Progenitor cell of endocrine pancreas (in vitro differentiated cells): ENCODE data around the gene GCN1. TPM values are rescaled to one million over a fixed set of nuclear protein-coding genes. Genes with fewer than 3 reads are reported as not detected.

ENCODE experiments used
- DNase-seq: peaks from one replicate; pipeline ENCODE4 v3.0.0; 2021; ENCODE audit warnings: low spot score; ENCODE audit not compliant: unreplicated experiment
- H3K27ac Mint-ChIP-seq: 2 replicates; pipeline ENCODE4 v1.8.0; 2021; ENCODE audit warnings: mild to moderate bottlenecking, moderate library complexity, mixed read lengths
- H3K27me3 Mint-ChIP-seq: 2 replicates; pipeline ENCODE4 v1.8.0; 2021; ENCODE audit warnings: mixed read lengths
- H3K36me3 Mint-ChIP-seq: 2 replicates; pipeline ENCODE4 v1.8.0; 2022; ENCODE audit warnings: mixed read lengths; ENCODE audit not compliant: insufficient read depth
- H3K4me1 Mint-ChIP-seq: 2 replicates; pipeline ENCODE4 v1.8.0; 2021; ENCODE audit warnings: low read depth, mixed read lengths
- H3K4me3 Mint-ChIP-seq: 2 replicates; pipeline ENCODE4 v1.8.0; 2021; ENCODE audit warnings: low read depth, mild to moderate bottlenecking, moderate library complexity, mixed read lengths
- H3K9me3 Mint-ChIP-seq: 2 replicates; pipeline ENCODE4 v1.8.0; 2021; ENCODE audit warnings: low read depth, mixed read lengths
- total RNA-seq: library from RNA; stranded (reverse); gene quantifications from 2 replicates; pipeline ENCODE4 v1.2.1, GENCODE V29; 2021
- TF ChIP-seq, protein P1 (sequence below): fragments of 200-600 bp; sonication (generic); IDR thresholded peaks from one replicate; pipeline ENCODE4 v1.5.0; 2021; ENCODE audit warnings: antibody characterized with exemption, mild to moderate bottlenecking; ENCODE audit not compliant: unreplicated experiment

Gene GCN1
- total RNA-seq, 1 donor from 2014 or later, result 117 TPM

DNA sequence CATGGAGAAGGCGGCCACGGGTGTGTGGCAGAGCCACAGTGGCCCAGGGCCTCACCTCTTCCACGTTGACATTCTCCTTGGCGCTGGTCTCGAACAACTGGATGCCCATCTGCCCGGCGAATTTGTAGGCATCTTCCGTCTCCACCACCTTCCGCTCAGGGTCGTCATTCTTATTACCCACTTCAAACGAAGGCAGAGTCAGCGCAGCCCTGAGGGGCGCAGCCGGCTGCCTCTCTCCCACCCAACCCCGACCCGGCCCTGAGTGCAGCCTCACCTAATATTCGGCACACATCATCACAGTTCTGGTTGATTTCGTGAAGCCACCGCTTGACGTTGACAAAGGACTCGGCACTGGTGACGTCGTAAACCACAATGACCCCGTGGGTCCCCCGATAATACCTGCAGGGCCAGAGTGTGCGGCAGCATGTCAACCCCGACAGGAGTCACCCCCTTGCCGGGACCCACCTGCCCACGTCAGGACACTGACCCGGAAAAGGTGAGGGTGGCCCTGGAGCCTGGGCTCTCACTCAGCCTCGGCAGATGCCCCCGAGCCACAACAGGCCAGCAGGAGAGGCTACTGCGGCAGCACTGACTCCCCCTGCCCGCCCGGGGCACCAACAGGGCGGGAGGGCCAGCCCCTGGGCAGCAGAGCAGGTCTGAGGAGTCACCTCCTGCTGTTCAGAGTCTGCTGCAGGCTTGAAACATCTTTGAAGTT is 95.6 kb downstream of the GCN1 start:
- Mint-ChIP-seq H3K9me3 (no peaks in the 10 kb centered on the region), H3K4me1 (no peaks in the 10 kb centered on the region), H3K36me3 (peaks cover 2% of the 10 kb centered on the region), H3K27ac (no peak overlapping the region), H3K4me3 (no peak overlapping the region), H3K27me3 (no peaks in the 10 kb centered on the region)
- TF ChIP-seq, protein P1, sequence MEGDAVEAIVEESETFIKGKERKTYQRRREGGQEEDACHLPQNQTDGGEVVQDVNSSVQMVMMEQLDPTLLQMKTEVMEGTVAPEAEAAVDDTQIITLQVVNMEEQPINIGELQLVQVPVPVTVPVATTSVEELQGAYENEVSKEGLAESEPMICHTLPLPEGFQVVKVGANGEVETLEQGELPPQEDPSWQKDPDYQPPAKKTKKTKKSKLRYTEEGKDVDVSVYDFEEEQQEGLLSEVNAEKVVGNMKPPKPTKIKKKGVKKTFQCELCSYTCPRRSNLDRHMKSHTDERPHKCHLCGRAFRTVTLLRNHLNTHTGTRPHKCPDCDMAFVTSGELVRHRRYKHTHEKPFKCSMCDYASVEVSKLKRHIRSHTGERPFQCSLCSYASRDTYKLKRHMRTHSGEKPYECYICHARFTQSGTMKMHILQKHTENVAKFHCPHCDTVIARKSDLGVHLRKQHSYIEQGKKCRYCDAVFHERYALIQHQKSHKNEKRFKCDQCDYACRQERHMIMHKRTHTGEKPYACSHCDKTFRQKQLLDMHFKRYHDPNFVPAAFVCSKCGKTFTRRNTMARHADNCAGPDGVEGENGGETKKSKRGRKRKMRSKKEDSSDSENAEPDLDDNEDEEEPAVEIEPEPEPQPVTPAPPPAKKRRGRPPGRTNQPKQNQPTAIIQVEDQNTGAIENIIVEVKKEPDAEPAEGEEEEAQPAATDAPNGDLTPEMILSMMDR, result no peak
- DNase-seq, result no peak

GRCh38 chr12:120096671-120097202 is 97.8 kb downstream of the GCN1 start:
- TF ChIP-seq, protein P1, result no peak
- Mint-ChIP-seq H3K4me3 (no peak overlapping the region), H3K4me1 (no peaks in the 10 kb centered on the region), H3K9me3 (no peaks in the 10 kb centered on the region), H3K36me3 (peaks cover 2% of the 10 kb centered on the region), H3K27me3 (no peaks in the 10 kb centered on the region), H3K27ac (no peak overlapping the region)
- DNase-seq, result no peak

GRCh38 chr12:120095736-120096135 is 98.8 kb downstream of the GCN1 start:
- H3K36me3 Mint-ChIP-seq, result peaks cover 2% of the 10 kb centered on the region
- no peak overlapping the region for H3K4me3 Mint-ChIP-seq
- H3K9me3 Mint-ChIP-seq, result no peaks in the 10 kb centered on the region
- H3K27ac Mint-ChIP-seq, result no peak overlapping the region
- H3K27me3 Mint-ChIP-seq, result no peaks in the 10 kb centered on the region
- TF ChIP-seq, protein P1, result no peak
- H3K4me1 Mint-ChIP-seq, result no peaks in the 10 kb centered on the region
- DNase-seq, result no peak

DNA sequence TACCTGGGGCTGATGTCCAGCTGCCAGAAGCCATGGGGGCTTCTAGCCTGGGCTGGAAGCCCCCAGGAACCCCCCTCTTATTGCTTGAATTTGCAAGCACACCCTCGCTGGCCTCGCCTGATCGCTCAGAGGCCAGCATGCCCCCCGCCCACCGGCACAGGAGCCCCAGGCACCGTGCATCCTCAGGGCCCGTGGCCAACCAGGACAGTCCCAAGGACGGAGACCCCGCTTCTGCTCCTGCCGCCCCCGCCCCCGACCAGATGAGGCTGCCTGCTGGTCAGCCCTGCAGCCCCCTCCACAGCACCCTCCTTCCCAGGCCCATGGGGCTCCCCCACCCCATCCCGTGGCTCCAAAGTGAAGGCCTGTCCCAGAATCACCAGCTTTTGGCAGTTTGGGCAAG is 99.2 kb downstream of the GCN1 start:
- H3K27ac Mint-ChIP-seq, result no peak overlapping the region
- no peak overlapping the region for H3K4me3 Mint-ChIP-seq
- H3K9me3 Mint-ChIP-seq, result no peaks in the 10 kb centered on the region
- no peaks in the 10 kb centered on the region for H3K4me1 Mint-ChIP-seq
- peaks cover 2% of the 10 kb centered on the region for H3K36me3 Mint-ChIP-seq
- DNase-seq, result no peak
- no peaks in the 10 kb centered on the region for H3K27me3 Mint-ChIP-seq
- TF ChIP-seq, protein P1, result no peak

- Mint-ChIP-seq H3K27me3 (no peaks in the 10 kb centered on the region), H3K9me3 (no peaks in the 10 kb centered on the region), H3K27ac (no peak overlapping the region), H3K4me1 (no peaks in the 10 kb centered on the region), H3K4me3 (no peak overlapping the region), H3K36me3 (peaks cover 2% of the 10 kb centered on the region)
- DNase-seq, result no peak
- TF ChIP-seq, protein P1, result no peak
These were observed 100.0 kb downstream of the GCN1 start for GRCh38 chr12:120094485-120094884.
